ENCODE results near the gene INTS6.

The INTS6 gene

DNA sequence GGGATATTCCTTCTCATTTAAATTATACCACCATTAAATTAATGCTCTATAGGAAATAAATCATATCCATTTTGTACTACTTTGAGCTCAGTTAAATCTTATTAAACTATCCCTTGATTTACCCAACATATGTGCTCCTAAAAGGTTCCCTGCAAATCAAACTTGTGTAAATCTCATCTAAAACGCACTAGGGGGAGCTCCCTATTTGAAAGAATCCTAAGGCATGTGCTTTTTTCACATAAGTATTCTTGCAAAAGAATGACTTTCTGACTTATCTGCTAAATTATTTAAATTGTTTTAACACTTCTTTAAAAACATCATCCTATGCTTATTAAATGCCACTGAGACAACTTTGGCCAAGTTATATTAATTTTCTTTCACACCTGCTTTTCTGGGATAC, 7.9 kb downstream of the INTS6 start:
- no peak for DNase-seq (ENCODE audit: extremely low read depth, low read depth)
- TF ChIP-seq, protein P1, sequence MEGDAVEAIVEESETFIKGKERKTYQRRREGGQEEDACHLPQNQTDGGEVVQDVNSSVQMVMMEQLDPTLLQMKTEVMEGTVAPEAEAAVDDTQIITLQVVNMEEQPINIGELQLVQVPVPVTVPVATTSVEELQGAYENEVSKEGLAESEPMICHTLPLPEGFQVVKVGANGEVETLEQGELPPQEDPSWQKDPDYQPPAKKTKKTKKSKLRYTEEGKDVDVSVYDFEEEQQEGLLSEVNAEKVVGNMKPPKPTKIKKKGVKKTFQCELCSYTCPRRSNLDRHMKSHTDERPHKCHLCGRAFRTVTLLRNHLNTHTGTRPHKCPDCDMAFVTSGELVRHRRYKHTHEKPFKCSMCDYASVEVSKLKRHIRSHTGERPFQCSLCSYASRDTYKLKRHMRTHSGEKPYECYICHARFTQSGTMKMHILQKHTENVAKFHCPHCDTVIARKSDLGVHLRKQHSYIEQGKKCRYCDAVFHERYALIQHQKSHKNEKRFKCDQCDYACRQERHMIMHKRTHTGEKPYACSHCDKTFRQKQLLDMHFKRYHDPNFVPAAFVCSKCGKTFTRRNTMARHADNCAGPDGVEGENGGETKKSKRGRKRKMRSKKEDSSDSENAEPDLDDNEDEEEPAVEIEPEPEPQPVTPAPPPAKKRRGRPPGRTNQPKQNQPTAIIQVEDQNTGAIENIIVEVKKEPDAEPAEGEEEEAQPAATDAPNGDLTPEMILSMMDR (IDR thresholded peaks at IDR 0.05; ENCODE audit: low read depth, low read length), result peak; percentile 42

GRCh38 chr13:51440381-51440780, 12.5 kb downstream of the INTS6 start:
- TF ChIP-seq, protein P1 (IDR thresholded peaks at IDR 0.05; ENCODE audit: low read depth, low read length), result no peak
- no peak for DNase-seq (ENCODE audit: extremely low read depth, low read depth)

GRCh38 chr13:51437550-51438127, 15.2 kb downstream of the INTS6 start:
- no peak for DNase-seq (ENCODE audit: extremely low read depth, low read depth)
- TF ChIP-seq, protein P1 (IDR thresholded peaks at IDR 0.05; ENCODE audit: low read depth, low read length), result no peak

DNA sequence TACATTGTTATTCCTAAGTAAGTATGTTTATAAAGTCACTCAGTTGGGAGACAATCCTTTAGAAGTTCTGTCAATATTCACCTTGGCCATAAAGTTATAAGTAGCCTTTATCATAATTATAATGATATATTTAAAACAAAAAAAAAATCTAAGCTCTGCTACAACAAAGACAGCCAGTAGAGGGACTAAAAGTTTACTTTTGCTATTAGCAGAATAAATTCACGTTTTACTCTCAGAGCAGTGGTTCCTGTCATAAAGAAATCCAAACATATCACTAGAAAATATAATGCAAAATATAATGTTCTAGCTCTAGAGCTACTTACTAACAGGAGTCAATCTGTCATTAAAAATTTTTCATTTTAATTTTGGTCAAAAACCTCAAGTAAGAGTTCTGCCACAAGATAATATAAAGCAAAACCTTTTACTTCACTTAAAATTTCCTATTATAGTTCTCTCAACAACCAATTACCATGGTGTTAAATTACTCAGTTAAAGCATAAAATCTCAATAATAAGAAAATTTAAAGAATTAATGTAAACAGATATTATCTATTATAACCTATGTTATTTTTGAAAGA, 17.7 kb downstream of the INTS6 start:
- no peak for DNase-seq (ENCODE audit: extremely low read depth, low read depth)
- TF ChIP-seq, protein P1 (IDR thresholded peaks at IDR 0.05; ENCODE audit: low read depth, low read length), result peak; percentile 61

DNA sequence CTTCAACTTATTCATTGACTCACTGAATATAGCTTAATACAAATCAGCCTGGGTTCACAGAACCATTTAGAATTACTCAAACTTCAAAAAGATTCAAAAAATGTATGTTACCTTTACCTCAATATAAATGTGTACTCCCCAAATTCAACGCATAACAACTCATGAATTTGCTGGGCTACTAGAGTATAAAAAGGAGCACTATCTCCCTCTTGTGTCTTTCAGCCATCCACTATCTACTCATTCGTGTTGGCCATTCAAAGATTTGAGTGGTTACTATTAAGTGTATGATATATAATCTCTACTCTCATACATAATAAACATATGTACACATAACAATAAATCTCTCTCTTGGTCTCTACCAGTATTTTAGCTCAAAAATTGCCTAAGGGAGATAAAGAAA, 20.3 kb downstream of the INTS6 start:
- no peak for DNase-seq (ENCODE audit: extremely low read depth, low read depth)
- TF ChIP-seq, protein P1 (IDR thresholded peaks at IDR 0.05; ENCODE audit: low read depth, low read length), result no peak

DNA sequence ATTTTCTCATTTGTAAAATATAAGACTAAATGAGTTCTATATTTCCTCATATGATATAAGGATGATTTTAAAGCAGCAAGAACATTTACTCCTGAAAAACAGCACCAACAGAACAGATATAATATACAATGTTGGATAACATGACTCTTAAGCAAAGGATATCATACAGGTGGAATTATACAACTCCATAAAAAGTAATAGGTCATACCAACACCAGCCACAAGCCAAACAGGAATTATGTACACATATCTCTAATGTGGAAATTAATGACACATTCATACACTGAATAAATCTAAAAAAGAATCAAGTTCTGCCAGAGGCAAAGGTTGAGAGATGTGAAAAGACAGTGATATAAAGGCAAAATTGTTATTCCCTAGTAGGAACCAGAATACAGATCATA, 25.9 kb downstream of the INTS6 start:
- no peak for DNase-seq (ENCODE audit: extremely low read depth, low read depth)
- TF ChIP-seq, protein P1 (IDR thresholded peaks at IDR 0.05; ENCODE audit: low read depth, low read length), result no peak

- peak; percentile 8 for DNase-seq (ENCODE audit: extremely low read depth, low read depth)
- TF ChIP-seq, protein P1 (IDR thresholded peaks at IDR 0.05; ENCODE audit: low read depth, low read length), result no peak
Measured at GRCh38 chr13:51425410-51426042, 27.3 kb downstream of the INTS6 start.

All from AG09319 (cell line).